GM19452 (cell line): ENCODE measurements around the gene KLF7.

Source experiments
- ATAC-seq: cut with Tn5 transposase; IDR thresholded peaks from one replicate; pipeline ENCODE4 v1.9.1; 2021; ENCODE audit not compliant: unreplicated experiment

KLF7 gene

GRCh38 chr2:207129821-207130220, 35.9 kb downstream of the KLF7 start:
- ATAC-seq = no peak

DNA sequence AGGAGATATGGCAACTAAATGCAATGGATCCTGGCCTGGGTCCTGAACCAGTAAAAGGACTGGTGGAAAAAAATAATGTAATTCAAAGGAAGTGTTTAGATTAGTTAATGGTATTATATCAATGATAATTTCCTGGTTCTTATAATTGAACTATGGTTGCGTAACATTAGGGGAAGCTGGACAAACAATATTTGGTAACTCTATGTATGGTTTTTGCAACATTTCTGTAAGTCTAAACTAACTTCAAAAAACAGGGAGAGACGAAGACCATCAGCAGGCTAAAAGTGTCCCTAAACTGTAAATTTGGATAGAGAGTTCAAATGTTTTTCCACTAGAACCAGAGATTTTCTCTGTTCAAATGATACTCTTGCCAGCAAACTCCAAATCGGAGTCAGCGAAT, 36.9 kb downstream of the KLF7 start:
- ATAC-seq = no peak

- ATAC-seq = no peak
Measured at GRCh38 chr2:207126724-207127308, 38.9 kb downstream of the KLF7 start.

- no peak for ATAC-seq
Measured at GRCh38 chr2:207123776-207124391, 41.9 kb downstream of the KLF7 start.

DNA sequence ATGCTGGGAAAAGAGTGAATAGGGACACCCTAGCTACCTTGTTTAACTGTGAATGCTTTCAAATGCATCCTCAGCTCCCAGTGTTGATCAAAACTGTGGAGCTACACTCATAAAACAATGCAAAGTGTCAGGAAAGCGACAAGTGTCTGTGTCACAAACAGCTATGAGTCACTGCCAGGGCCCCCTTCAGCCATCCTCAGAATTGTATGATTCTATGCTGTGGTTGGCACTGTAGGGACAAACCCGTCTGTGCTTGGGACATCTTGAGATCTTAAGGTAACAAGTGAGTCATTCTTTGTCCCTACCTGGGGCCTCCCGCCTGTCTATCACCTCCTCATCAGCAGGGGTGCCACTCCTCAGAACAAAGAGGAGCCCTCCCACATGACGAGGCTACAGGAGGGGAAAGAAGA, 42.4 kb downstream of the KLF7 start:
- ATAC-seq = no peak

DNA sequence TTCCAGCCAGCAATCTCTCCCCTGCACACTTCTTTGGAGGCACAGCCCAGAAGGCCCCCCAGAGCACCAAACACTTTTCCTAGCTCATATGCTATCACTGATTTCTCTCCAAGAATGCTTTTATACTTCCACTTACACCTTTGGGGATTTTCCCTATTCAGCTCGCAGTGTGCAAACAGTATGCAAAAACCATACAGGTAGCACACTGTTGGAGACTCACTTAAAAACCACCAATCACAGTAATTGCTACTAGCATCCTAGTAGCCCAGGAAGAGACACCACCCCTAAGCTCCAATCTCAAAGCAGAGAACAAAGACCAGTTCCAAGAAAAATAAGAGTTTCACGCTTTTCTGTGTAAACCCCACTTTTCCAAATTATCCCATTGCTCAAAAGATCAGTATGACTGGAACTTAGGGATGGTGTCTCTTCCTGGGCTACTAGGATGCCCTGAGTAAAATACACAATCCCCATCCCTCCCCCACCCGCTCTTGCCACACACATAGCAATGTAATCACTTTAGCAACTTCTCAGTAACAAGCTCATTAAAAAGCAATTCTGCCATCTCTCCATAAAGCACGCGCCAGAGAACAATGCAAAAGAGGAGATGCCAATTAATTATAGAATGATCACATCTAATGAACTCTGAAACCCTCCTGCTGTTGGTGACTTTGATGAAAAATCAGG, 43.0 kb downstream of the KLF7 start:
- ATAC-seq = no peak

DNA sequence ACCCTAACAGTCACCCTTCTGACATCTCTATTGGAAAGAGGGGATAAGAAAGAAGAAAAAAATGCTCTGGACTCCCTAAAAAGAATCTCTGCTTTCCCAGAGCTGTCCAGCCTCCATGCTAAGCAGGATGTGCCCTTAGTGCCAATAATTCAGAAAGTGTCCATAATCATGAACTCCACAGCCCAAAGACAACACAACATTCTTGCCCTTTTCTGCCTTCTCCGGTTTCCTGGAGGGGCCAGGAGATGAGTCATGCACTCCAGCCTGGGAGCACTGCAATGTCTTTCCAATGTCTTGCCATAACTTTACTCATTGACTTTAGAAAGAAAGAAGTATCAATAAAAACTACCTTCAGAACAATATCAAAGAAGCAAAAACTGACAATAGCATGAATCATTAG, 44.0 kb downstream of the KLF7 start:
- ATAC-seq = no peak

- no peak for ATAC-seq
Measured at GRCh38 chr2:207119048-207119447, 46.7 kb downstream of the KLF7 start.

GRCh38 chr2:207117668-207118067, 48.1 kb downstream of the KLF7 start:
- no peak for ATAC-seq

- no peak for ATAC-seq
Measured at GRCh38 chr2:207115715-207116364, 49.9 kb downstream of the KLF7 start.

DNA sequence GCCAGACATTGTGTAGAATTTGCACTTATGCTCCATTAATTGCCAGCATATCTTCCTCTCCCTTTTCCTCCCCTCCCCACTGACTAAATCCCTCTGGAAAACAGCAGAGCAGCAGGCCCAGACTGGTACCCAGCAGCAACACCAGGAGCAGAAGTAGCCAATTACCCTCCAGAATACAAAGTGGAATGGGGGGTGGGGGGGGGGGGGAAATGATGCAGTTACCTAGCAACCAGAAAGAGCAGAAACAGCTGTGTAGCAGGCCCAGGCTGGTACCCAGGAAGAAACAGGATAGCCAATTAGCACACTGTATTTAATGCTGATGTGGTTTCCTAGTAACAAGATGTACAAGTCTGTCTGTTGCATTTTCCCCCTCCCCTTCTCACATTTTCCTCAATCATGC, 52.3 kb downstream of the KLF7 start:
- ATAC-seq = no peak

- ATAC-seq = no peak
Measured at GRCh38 chr2:207112785-207113184, 53.0 kb downstream of the KLF7 start.

- ATAC-seq = no peak
Measured at GRCh38 chr2:207112383-207112782, 53.4 kb downstream of the KLF7 start.

- ATAC-seq = no peak
Measured at GRCh38 chr2:207111757-207112156, 54.0 kb downstream of the KLF7 start.

- no peak for ATAC-seq
Measured at GRCh38 chr2:207110715-207111114, 55.0 kb downstream of the KLF7 start.

DNA sequence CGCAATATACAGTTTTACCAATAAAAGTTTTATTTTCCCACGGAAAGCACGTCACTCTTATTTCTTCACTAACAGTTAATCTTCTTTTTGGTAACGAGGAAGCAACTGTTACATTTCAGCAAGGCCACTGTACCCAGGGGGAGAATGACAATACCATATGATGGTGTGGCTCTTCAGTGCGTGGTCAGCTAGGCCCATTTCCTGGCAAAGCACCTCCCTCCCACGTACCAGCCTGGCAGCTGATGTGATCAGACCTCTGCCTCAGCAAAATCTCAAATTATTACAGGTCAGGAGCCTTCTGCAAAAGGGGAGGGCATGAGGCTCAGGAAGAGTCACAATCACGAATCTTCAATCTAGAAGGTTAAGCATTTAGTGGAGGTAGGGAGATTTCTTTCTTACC, 55.4 kb downstream of the KLF7 start:
- no peak for ATAC-seq

- no peak for ATAC-seq
Measured at GRCh38 chr2:207109768-207110167, 56.0 kb downstream of the KLF7 start.

- ATAC-seq = no peak
Measured at GRCh38 chr2:207108440-207108839, 57.3 kb downstream of the KLF7 start.

DNA sequence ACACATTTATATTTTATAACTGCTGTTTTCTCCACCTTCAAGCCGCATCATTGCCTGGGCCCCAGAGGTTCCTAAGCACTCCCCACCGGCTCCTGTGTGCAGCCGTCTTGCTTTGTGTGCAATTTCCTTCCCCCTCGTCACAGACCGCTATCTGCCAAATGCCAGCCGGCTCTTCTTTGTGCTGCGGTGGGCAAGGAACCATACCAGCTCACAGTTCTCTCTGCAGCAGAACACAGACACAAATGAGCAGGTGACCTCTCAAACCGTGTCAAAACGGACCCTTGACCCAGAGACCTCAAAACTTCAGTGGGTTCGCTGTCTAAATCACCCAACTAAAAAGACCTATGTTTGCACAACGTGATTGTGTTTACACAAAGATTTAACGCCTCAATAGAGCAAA, 58.2 kb downstream of the KLF7 start:
- no peak for ATAC-seq

DNA sequence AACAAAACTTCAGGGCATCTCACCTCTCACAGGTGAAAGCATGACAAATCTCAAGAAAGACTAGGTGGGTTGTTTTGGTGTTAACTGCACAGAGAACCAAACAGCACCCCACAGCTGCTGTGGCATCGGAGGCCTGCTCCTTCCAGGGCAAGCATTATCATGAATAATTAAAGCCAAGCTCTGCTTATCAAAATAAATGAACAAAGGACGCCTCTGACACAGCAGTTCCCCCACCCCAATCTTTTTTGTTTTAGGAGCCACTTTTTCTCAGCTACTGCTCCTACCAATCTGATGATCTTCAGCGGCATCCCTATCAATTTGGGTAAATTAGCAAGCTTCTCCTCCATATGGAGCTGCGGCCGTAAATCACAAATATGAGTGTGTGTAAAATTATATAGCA, 58.6 kb downstream of the KLF7 start:
- no peak for ATAC-seq

DNA sequence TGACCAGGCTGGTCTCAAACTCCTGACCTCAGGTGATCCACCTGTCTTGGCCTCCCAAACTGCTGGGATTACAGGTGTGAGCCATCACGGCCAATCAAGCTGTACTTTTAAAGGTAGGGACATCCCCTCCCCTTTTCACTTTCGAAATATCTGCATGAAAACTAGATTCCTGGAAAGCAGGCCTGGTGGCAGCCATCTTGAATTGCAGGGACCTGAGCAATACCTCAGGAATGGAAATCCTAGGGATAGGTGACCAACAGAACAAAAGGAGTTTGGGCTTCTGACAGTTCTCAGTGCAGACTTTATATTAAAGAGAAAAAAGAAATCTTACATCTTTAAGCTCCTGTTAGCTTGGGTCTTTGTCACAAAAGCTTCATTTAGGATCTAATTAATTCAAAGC, 62.6 kb downstream of the KLF7 start:
- no peak for ATAC-seq

- ATAC-seq = no peak
Measured at GRCh38 chr2:207101984-207102383, 63.8 kb downstream of the KLF7 start.
